MM.1S (cell line): ENCODE measurements around the gene TTC7B.

Experiments
- EZH2 ChIP-seq: fragments of 300-600 bp; sonication (generic); optimal IDR thresholded peaks from 2 replicates; pipeline ENCODE3; 2017; ENCODE audit warnings: low read depth, mild to moderate bottlenecking, antibody characterized with exemption, low read length, mixed read lengths
- EZH2phosphoT487 ChIP-seq: fragments of 300-600 bp; sonication (generic); IDR thresholded peaks from 2 replicates; pipeline ENCODE4 v1.6.1; 2018; ENCODE audit warnings: antibody characterized with exemption, low read length
- TF ChIP-seq, protein P1 (sequence below): fragments of 300-600 bp; sonication (generic); IDR thresholded peaks from 2 replicates; pipeline ENCODE4 v1.5.1; 2016; ENCODE audit warnings: antibody characterized with exemption, low read length, mixed read lengths

DNA sequence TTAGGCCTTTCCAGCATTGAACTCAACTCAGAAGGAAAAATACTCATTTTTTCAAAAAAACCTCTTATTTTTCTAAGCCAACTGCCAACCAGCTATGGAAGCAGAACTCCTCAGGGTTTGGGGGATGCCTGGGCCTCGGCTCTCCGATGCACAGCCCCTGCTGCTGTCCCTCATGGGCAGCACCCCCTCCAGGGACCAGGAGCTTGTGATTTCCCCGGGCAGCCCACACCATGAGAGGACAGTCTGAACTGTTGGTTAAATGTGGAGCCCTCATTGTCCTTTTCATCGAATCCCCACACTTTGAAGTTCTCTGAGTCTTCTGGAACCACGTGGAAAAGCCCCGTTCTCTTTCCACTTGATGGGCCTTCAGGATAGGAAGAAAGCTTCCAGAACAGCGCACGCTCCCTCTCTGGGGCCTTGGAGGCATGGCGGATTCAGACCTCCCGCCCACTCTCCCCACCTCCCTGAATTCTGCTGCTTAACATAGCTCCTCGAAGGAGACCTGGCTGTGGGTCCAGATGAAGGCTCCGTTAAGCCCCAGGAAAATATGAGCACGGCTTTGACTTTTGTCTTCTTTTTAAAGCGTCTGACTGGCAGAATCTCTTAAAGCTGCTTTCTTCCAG, 262.8 kb downstream of the TTC7B start:
- TF ChIP-seq EZH2 (no peak), EZH2phosphoT487 (no peak)
- TF ChIP-seq, protein P1, sequence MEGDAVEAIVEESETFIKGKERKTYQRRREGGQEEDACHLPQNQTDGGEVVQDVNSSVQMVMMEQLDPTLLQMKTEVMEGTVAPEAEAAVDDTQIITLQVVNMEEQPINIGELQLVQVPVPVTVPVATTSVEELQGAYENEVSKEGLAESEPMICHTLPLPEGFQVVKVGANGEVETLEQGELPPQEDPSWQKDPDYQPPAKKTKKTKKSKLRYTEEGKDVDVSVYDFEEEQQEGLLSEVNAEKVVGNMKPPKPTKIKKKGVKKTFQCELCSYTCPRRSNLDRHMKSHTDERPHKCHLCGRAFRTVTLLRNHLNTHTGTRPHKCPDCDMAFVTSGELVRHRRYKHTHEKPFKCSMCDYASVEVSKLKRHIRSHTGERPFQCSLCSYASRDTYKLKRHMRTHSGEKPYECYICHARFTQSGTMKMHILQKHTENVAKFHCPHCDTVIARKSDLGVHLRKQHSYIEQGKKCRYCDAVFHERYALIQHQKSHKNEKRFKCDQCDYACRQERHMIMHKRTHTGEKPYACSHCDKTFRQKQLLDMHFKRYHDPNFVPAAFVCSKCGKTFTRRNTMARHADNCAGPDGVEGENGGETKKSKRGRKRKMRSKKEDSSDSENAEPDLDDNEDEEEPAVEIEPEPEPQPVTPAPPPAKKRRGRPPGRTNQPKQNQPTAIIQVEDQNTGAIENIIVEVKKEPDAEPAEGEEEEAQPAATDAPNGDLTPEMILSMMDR, result no peak
